K562 treated with DMSO at 1 percent for 48 hours (cell line): ENCODE data around the gene SLC22A31. TPM values are rescaled to one million over a fixed set of nuclear protein-coding genes. Genes with fewer than 3 reads are reported as not detected.

ENCODE experiments used
- total RNA-seq: library from RNA; unstranded; fragments of 300-600 nt; gene quantifications from 2 replicates; pipeline ENCODE4 v1.2.3, GENCODE V29; 2022; ENCODE audit warnings: low replicate concordance; ENCODE audit errors: extremely low read depth

The SLC22A31 gene
- total RNA-seq = not detected in 2 replicates

DNA sequence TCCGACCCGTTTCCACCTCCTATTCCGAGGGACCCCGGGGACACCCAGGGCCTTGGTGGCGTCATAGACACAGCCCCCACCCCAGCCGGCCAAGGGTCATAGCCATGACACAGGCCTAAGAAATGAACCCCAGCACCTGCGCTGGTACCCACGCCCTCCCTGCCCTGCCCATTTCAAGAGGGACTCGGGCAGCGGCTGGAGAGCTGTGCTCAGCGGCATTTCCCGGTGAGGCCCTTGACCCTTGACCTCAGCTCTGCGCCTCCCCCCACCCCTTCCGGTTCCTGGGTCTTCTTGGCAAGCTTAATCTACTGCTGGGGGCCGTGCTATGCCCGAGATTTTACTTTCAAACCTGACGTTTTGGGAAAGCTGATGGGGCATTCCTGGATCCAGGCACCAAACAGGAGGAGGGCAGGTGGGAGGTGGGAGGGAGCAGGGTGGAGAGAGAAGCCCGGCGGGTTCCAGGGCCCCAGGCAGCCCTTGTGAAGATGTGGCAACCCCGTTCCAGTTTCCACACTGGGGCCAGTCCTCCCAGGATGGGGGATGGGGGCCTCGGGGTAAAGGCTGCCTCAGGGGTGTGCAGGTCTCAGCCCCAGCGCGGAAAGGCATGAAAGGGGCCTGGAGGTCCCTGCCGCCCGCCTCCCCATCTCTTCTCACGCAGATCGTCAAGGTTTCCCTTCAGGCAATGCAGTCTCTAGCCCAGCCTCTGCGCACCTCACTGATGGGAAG is at the start of gene SLC22A31:
TSS of gene SLC22A31 (minus strand) at position 414 of the 726 bp plus-strand sequence. CDS start at position 378, 36 bp downstream.

DNA sequence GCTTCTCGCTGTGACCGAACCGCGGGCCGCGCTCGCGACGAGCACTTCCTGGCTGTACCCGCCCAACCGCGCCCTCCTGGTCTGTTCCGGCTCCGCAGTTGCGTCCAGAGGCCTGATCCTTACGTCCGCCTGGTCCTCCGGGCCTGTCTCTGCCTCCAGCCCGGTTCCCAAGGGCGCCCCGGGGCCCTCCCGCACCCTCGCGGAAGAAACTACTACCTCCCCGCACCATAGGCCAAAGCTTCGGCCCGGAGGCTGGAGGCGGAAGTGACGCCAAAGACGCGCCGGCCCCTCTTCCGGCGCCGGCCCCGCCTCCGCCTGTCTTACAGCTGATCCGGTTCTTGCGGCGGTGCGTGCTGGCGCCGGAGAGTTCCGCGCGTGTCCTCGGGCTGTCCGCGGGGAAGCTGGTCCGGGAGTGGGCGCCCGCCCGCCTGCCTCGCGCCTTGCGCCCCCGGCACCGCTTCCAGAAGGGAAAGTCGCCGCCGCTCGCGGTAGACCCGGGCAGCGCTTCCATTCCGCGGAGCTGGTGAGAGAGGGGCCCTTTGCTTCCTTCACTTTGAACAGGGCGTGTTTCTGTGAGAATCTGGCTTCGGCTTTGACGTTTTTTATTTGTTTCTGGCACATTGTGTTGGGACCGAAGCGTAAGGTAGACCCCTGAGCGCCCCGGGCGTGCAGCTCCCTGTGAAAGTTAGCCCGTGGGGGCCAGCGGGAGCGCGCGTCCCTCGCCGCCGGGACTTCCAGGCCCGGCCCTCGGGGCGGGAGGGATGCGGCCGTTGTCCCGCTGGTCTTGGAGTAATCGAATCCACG is 17.3 kb upstream of the SLC22A31 start, which contains the start of gene ZNF778:
TSS of gene ZNF778 (plus strand) at position 316 of the 804 bp plus-strand sequence. CDS start 3,425 bp downstream, outside the sequence.

DNA sequence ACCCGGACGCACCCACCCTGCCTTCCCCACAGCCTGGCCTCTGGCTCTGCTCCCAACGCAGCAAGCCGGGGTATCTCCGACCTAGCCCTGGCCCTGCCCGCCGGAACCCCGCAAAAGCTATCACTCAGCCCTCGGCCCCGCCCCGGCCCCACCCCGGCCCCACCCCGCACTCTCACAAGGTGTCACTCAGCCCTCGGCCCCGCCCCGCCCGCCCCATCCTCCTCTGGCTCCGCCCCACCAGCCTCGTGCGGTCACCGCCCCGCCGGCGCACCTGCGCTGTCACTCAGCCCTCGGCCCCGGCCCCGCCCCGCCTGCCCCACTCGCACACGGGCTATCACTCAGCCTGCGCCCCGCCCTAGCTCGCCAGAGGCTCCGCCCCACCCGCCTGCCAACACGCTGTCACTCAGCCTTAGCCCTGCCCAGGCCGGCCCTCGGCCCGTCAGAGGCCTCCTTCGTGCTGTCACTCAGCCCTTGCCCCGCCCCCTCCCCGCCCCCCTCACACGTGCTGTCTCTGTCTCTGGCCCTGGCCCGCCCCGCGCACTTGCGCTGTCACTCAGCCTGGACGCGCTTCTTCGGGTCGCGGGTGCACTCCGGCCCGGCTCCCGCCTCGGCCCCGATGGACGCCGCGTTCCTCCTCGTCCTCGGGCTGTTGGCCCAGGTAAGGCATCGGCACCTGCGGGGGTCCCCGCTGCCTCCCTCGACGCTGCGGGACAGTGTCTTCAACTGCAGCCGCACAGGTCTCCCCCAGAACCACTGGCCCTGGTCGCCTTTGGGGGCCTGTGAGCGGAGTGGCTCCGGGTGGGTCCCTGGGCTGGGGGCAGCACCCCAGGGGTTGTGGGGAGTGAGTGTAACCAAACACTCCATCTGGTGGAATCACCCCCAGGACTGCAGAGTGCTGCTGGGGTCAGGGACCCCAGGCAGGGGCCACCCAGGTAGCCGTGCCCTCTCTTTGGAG is 28.8 kb downstream of the SLC22A31 start, which contains the start of gene CDH15:
TSS of gene CDH15 (plus strand) at position 533 of the 955 bp plus-strand sequence. CDS start at position 617, 84 bp downstream.

Other genes with a start within 250 kb of the SLC22A31 start
- not detected in 2 replicates for gene CBFA2T3, start 223.3 kb downstream of the SLC22A31 start, total RNA-seq
- gene ACSF3, start 106.7 kb downstream of the SLC22A31 start, total RNA-seq = not detected in 2 replicates
- not detected in 2 replicates for gene CDH15, start 28.8 kb downstream of the SLC22A31 start, total RNA-seq
- gene ZNF778, start 17.2 kb upstream of the SLC22A31 start, total RNA-seq = not detected in 2 replicates